GM19043 (cell line): ENCODE results near the gene RFX1.
"Not testable (repeated sequence)": the region's sequence is repeated elsewhere in the genome, so short reads cannot be mapped to it uniquely, and the experiment has no call there.

ENCODE experiments used
- ATAC-seq: cut with Tn5 transposase; IDR thresholded peaks from one replicate; pipeline ENCODE4 v1.9.1; 2021; ENCODE audit warnings: low read depth; ENCODE audit not compliant: unreplicated experiment

Gene RFX1

DNA sequence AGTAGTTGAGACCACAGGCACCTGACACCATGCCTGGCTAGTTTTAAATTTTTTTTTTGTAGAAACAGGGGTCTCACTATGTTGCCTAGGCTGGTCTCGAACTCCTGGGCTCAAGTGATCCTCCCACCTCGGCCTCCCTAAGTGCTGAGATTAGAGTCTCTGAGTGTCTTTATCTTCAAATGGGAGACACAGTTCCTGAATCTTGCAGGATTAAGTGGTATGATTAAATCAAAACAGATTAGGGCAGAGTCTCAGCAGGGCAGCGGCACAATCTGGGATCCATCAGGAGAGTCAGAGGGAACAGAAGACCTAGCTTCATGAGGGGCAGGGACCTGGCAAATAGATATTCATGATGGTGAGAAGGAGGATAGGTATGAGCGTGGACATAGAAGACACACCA lies 22.8 kb upstream of the RFX1 start:
- no peak for ATAC-seq

GRCh38 chr19:14027856-14028450 lies 21.8 kb upstream of the RFX1 start, which contains the start of gene RLN3:
Gene RLN3 (plus strand): TSS chr19:14028148. CDS start chr19:14028205, 57 bp downstream.
- ATAC-seq, result no peak

DNA sequence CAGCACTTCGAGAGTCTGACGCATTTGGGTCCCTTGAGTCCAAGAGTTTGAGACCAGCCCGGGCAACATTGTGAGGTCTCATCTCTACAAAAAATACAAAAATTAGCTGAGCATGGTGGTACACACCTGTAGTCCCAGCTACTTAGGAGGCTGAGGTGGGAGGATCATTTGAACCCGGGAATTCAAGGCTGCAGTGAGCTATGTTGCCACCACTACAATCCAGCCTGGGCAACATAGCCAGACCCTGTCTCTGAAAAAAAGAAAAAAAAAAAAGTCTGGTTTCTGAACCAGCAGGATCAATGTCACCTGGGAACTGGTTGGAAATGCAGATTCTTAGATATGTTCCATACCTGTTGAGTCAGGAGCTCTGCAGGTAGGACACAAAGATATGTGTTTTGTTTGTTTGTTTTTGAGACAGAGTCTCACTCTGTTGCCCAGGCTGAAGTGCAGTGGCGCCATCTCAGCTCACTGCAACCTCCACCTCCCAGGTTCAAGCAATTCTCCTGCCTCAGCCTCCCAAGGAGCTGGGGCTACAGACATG lies 20.6 kb upstream of the RFX1 start:
- ATAC-seq, result not testable (repeated sequence)

GRCh38 chr19:14023404-14024235 lies 17.5 kb upstream of the RFX1 start:
- no peak for ATAC-seq

GRCh38 chr19:14022469-14022868 lies 16.3 kb upstream of the RFX1 start:
- ATAC-seq, result no peak

- no peak for ATAC-seq
Measured at GRCh38 chr19:14021474-14021873, 15.4 kb upstream of the RFX1 start.

GRCh38 chr19:14019739-14020138 lies 13.6 kb upstream of the RFX1 start:
- not testable (repeated sequence) for ATAC-seq

GRCh38 chr19:14019100-14019499 lies 13.0 kb upstream of the RFX1 start:
- no peak for ATAC-seq

- ATAC-seq, result no peak
Measured at GRCh38 chr19:14015524-14016035, 9.5 kb upstream of the RFX1 start.

DNA sequence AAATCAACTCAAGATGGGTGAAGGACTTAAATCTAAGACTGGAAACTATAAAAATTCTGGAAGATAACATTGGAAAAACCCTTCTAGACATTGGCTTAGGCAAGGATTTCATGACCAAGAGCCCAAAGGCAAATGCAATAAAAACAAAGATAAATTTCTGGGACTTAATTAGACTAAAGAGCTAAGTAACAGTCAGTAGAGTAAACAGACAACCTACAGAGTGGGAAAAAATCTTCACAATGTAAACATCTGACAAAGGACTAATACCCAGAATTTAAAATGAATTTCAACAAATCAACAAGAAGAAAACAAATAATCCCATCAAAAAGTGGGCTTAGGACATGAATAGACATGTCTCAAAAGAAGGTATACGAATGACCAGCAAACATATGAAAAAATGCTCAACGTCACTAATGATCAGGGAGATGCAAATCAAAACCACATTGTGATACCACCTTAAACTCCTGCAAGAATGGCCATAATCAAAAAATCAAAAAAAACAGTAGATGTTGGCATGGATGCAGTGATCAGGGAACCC lies 6.3 kb upstream of the RFX1 start:
- ATAC-seq, result no peak

GRCh38 chr19:14006766-14007562 lies 844 bp upstream of the RFX1 start:
- peak; percentile 18 for ATAC-seq

DNA sequence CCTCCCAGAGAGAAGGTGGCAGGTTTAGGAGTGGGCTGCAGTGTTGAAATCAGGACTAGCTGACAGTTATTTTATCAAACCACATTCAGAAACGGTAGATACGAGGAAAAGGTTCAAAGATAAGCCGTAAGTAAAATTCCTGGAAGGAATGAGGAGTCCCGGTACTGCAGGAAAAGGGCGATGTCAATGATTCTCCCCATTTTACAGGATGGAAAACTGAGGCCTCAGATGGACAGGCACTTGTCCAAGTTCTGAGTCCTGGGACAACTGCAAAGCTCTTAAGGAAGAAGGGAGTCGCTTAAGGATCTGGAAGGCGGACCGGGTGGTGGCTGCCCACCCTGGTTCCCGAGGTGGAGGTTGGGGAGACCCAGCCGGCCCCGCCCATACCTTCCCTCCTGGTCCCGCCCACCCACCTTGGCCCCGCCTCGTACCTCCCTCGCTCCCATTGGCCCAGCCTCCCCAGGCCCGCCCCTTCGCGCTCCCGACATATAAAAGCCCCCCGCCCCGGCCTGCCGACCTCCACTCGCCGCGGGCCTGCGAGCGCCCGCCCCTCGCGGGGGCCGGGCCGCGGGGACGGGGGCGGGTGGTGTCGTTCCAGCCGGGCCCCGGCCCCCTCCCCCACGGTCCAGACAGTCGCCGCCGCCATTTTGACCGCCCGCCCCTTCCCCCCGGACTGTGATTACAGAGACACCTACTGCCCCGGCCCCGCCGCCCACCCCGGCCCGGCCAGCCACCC lies 603 bp downstream of the RFX1 start:
- ATAC-seq, result no peak

- no peak for ATAC-seq
Measured at GRCh38 chr19:14004619-14005348, 1.3 kb downstream of the RFX1 start.

GRCh38 chr19:14003251-14004055 lies 2.7 kb downstream of the RFX1 start:
- no peak for ATAC-seq

GRCh38 chr19:14002571-14003250 lies 3.4 kb downstream of the RFX1 start:
- no peak for ATAC-seq

DNA sequence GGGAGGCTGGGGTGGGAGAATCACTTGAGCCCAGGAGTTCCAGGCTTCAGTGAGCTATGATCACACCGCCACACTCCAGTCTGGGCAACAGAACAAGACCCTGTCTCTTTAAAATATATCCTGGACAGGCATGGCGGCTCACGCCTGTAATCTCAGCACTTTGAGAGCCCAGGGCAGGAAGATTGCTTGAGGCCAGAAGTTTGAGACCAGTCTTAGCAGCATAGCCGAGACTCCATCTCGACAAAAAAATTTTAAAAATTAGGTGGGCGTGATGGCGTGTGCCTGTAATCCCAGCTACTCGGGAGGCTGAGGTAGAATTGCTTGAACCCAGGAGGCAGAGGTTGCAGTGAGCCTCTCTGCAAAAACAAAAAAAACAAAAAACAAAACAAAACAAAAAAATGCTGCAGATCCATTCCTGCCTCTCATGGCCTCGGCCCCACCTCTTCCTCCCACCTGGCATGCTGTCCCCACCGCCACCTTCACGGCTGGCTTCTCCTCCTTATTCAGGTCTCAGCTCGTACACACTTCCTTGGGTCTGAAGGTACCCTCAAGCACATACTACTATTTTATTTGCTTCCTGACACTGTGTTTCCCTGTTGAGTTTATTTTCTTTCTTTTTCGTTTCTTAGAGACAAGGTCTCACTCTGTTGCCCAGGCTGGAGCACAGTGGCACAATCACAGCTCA lies 5.3 kb downstream of the RFX1 start:
- no peak for ATAC-seq

DNA sequence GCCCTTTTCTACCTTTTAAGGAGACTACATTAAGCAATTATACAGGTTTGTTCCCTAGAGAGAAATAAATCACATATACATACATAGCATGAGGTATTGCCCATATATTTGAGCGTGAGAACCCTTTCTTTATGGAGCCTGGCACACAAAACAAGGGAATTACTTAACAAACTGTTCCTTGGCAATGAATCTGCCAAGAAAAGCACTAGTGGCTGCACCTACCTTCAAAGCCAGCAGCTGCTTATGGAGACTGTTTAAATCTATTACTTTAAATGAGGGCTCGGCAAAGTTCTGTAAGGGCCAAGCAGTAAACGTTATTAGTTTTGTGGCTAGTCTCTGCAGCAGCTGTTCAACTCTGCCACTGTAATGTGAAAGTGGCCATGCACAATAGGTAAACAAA lies 7.0 kb downstream of the RFX1 start:
- ATAC-seq, result no peak
